Small intestine (tissue), 7 donors: ENCODE measurements around the gene ATXN7L3B. TPM values are rescaled to one million over a fixed set of nuclear protein-coding genes. Genes with fewer than 3 reads are reported as not detected.

Source experiments
- DNase-seq, 2 donors: peaks; one replicate each; pipeline versions ENCODE4 v3.0.0 to v3.0.0-alpha.2; 2013
- FAIRE-seq: peaks from 2 replicates; lab custom pipeline; 2012; peaks lifted over from hg19 to GRCh38; lab: Jason Lieb, UNC
- H3K27ac ChIP-seq, 3 donors: one replicate each; pipeline ENCODE4 v1.5.1; 2013; ENCODE audit warnings: low read length in 2 of 3, mild to moderate bottlenecking in 2 of 3, control low read depth in 1 of 3, inconsistent platforms in 1 of 3, low read depth in 1 of 3, moderate library complexity in 1 of 3
- H3K27me3 ChIP-seq, 3 donors: one replicate each; pipeline ENCODE4 v1.6.1; 2013; ENCODE audit warnings: low read length in 3 of 3, inconsistent platforms in 1 of 3; ENCODE audit not compliant: control insufficient read depth in 3 of 3, insufficient read depth in 3 of 3
- H3K36me3 ChIP-seq, 3 donors: one replicate each; pipeline ENCODE4 v1.6.1; 2013; ENCODE audit warnings: low read length in 3 of 3, inconsistent platforms in 1 of 3, low read depth in 1 of 3, mild to moderate bottlenecking in 1 of 3, moderate library complexity in 1 of 3; ENCODE audit not compliant: control insufficient read depth in 3 of 3, insufficient read depth in 2 of 3
- H3K4me1 ChIP-seq, 3 donors: one replicate each; pipeline ENCODE4 v1.6.1; 2013; ENCODE audit warnings: low read length in 2 of 3, inconsistent platforms in 1 of 3, low read depth in 1 of 3, mild to moderate bottlenecking in 1 of 3, moderate library complexity in 1 of 3; ENCODE audit not compliant: control insufficient read depth in 3 of 3, insufficient read depth in 2 of 3
- H3K4me3 ChIP-seq, 3 donors: one replicate each; pipeline ENCODE4 v1.5.1; 2013; ENCODE audit warnings: low read length in 3 of 3, control low read depth in 1 of 3, inconsistent platforms in 1 of 3, low read depth in 1 of 3, mild to moderate bottlenecking in 1 of 3, moderate library complexity in 1 of 3
- H3K9me3 ChIP-seq, 2 donors: one replicate each; pipeline ENCODE4 v1.6.1; 2013; ENCODE audit warnings: low read depth in 1 of 2, low read length in 1 of 2; ENCODE audit not compliant: control insufficient read depth in 2 of 2, insufficient read depth in 1 of 2
- WGBS, 3 donors: extraction: QIAGEN DNeasy Blood & Tissue Kit; methylation state at CpG; one replicate each; pipeline ENCODE4 v1.1.7; 2013; 5-methylcytosine and 5-hydroxymethylcytosine counted together
- polyA plus RNA-seq, 4 donors: library from polyadenylated mRNA; stranded (reverse) in 3 of 4; unstranded in 1 of 4; fragments of 200-250 nt in 3 of 4; fragments of 120-200 nt in 1 of 4; gene quantifications; one replicate each; pipeline versions ENCODE4 v1.2.1 to v1.2.3, GENCODE V29; 2013
- donor health status: healthy with polysubstance abuse.
- donor health status: control.
- donor health status: control.
- donor health status: Bipolar disorder and iron deficiency.
- donor health status: healthy.

Gene ATXN7L3B
- polyA plus RNA-seq, 4 donors, result 11.6 to 39.8 (median 17.8) TPM

DNA sequence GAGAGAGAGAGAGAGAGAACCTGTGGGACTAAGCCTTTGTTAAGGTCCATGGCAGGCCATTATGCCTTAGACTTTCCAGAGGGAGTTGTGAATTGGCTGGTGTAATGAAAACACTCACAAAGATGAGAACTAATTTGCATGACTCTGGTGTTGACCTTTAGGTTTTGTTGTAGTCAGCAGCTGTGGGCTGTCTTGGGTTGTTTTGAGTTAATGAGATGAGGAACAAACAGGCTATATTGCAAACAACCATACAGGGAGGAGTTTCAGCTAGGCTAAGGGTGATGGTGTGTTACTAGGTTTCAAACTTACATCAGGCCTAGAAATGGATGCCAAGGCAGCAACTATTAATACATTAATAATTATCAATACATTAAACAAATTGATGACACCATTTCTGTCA is 26.3 kb downstream of the ATXN7L3B start:
- H3K36me3 ChIP-seq, result no peaks in the 10 kb centered on the region
- no peak overlapping the region for H3K4me3 ChIP-seq
- H3K27me3 ChIP-seq, result no peaks in the 10 kb centered on the region
- H3K27ac ChIP-seq, result no peak overlapping the region
- no peak for FAIRE-seq
- no peaks in the 10 kb centered on the region for H3K4me1 ChIP-seq
- DNase-seq, result no peak
- no peaks in the 10 kb centered on the region for H3K9me3 ChIP-seq

DNA sequence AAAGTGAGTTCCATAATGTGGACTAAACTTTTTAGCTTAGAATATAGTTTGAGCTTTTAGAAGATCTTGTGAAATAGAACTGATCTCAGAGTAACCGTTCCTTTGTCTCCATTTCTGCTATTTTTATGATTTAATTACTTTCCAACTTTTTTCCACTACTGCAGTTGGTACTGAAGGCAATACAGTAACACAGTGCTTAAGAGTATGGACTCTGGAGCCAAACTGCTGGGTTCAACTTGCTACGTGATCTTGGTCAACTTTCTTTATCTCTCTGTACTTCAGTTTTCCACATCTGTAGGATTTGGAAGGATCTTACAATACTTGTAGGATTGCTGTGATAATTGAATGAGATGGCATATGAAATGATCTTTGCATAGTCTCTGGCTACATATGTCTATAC is 40.9 kb downstream of the ATXN7L3B start:
- Histone ChIP-seq H3K9me3 (peaks cover 0 to under 1% of the 10 kb centered on the region in 2 donors), H3K4me1 (peaks cover 0 to 5% (median 0%) of the 10 kb centered on the region in 3 donors), H3K27me3 (no peaks in the 10 kb centered on the region), H3K4me3 (no peak overlapping the region), H3K27ac (no peak overlapping the region), H3K36me3 (no peaks in the 10 kb centered on the region)
- FAIRE-seq (no peak), DNase-seq (peak in 1 of 2 donors; percentile 51)
- 22 to 61% (median 44%) methylated on average over 2 of the region's 2 CpGs for WGBS, 3 donors

DNA sequence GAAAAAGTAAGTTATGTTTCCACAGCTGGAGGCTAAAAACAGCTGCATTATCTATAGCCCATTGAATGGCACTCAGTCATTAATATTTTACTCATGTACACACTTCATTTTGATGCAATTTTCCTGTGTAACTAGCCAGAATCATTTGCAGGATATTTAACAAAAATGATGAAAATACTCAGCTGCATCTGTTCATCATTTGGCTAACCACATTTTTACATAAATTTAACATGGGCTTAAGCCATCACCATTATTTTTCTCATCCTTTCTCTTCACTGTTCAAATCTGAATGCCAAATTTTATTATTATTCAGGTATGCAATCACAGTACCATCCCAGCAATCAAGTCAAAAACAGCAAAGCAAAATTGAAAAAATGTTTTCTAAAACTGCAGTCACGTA is 41.8 kb downstream of the ATXN7L3B start:
- FAIRE-seq, result no peak
- 74 to 86% (median 78%) methylated on average over 1 of the region's 1 CpG for WGBS, 3 donors

DNA sequence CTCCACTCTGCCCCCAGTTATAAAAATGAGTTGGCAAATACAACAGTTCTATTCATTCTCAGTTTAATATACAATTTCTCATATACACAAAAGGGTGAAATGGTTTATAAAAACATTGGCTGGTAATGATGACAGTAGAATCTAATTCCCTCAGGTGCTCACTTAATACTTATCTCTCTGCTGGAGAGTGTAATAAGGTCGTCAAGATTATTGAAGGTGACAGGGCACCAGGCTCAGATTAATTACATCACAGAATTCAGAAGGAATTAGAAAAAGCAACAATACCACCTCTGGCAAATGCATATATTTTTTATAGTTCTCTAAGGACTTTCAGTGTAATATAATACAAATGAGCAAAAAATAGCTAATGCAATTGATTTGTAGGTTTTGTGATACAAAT is 42.3 kb downstream of the ATXN7L3B start:
- Histone ChIP-seq H3K4me1 (peaks cover 0 to 5% (median 0%) of the 10 kb centered on the region in 3 donors), H3K9me3 (no peaks in the 10 kb centered on the region), H3K4me3 (no peak overlapping the region), H3K27me3 (no peaks in the 10 kb centered on the region), H3K27ac (no peak overlapping the region), H3K36me3 (no peaks in the 10 kb centered on the region)
- DNase-seq (no peak), FAIRE-seq (no peak)
- WGBS, 3 donors, result 8 to 48% (median 28%) methylated on average over 1 of the region's 1 CpG

More for the DNA sequence above, 41.8 kb downstream of the ATXN7L3B start:
- Histone ChIP-seq H3K27ac (no peak overlapping the region), H3K9me3 (no peaks in the 10 kb centered on the region), H3K36me3 (no peaks in the 10 kb centered on the region), H3K4me1 (peaks cover 0 to 5% (median 0%) of the 10 kb centered on the region in 3 donors), H3K4me3 (no peak overlapping the region), H3K27me3 (no peaks in the 10 kb centered on the region)
- DNase-seq, result no peak

DNA sequence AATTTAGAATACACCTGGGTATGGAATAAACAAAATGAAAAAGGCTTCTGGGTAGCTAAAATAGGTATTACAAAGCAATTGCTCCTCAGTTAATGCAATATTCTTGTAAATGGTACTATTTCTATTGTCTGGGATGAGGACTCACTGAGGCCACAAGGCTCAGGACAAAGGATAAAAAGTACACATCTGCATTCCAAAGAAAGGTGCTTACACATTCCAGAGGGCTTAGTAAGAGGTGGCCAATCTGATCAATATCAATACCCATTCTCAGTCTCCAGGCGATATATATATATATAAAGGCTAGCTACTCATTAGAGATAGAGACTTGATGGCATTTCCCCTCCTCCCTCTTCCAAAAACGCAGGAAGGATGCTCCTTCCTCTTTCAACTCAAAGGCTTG is 43.8 kb downstream of the ATXN7L3B start:
- Histone ChIP-seq H3K4me3 (no peak overlapping the region), H3K27me3 (no peaks in the 10 kb centered on the region), H3K36me3 (no peaks in the 10 kb centered on the region), H3K27ac (no peak overlapping the region), H3K9me3 (no peaks in the 10 kb centered on the region), H3K4me1 (peaks cover 0 to 5% (median 0%) of the 10 kb centered on the region in 3 donors)
- no peak for DNase-seq
- 45 to 57% (median 53%) methylated on average over 2 of the region's 2 CpGs for WGBS, 3 donors
- FAIRE-seq, result no peak

DNA sequence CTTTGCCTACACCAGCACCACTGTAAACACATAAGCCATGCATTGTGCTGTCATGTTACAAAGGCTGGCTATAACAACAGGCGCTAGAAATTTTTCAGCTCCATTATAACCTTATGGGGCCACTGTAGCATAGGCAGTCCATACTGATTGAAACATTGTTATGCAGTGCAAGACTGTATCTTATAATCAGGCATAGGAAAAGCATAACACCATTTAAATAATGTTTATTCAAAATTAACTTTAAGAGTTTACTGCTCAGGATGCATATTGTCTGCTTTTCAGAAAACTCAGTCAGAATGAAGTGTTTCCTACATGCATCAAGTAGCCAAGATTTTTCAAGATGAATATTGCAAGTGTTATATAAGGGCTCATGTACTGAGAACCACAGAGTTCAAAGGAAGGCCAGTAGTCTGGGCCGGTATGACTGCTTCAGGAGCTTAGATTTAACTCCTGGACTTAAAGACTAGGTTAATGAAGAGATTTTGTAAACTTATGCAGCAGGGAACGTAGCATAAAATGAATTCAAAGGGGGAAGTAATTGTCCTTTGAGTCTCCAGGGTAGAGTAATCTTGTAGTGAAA is 46.9 kb downstream of the ATXN7L3B start:
- Histone ChIP-seq H3K27me3 (no peaks in the 10 kb centered on the region), H3K4me1 (peaks cover 0 to 2% (median 0%) of the 10 kb centered on the region in 3 donors), H3K9me3 (no peaks in the 10 kb centered on the region), H3K4me3 (no peak overlapping the region), H3K36me3 (no peaks in the 10 kb centered on the region), H3K27ac (no peak overlapping the region)
- 56 to 66% (median 66%) methylated on average over 3 of the region's 3 CpGs for WGBS, 3 donors
- DNase-seq, result no peak
- FAIRE-seq, result no peak

DNA sequence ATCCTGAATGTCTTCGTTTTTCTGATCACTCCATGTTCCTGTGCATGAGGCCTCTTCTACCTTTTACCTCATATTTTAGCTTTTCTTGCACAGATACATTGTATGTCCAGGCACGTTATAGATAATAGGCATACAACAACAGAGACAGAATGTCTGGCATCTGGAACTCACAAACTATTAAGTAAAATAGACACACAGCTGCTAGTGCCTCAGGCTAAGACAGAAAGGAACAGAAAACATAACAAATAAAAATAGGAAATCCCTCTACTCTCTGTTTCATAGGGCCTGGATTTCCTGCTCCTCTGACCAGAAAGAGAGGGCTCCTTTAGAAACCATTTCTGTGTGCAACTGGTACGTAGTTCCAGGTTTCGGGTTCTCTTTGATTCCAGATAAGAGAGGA is 48.6 kb downstream of the ATXN7L3B start:
- no peaks in the 10 kb centered on the region for H3K4me1 ChIP-seq
- FAIRE-seq (no peak), DNase-seq (no peak)
- no peak overlapping the region for H3K4me3 ChIP-seq
- H3K36me3 ChIP-seq, result no peaks in the 10 kb centered on the region
- no peak overlapping the region for H3K27ac ChIP-seq
- H3K27me3 ChIP-seq, result no peaks in the 10 kb centered on the region
- no peaks in the 10 kb centered on the region for H3K9me3 ChIP-seq
- WGBS, 3 donors, result 57 to 65% (median 60%) methylated on average over 4 of the region's 4 CpGs
